Fibroblast of the aortic adventitia (primary cell): ENCODE measurements around the gene DYNC1H1. TPM values are rescaled to one million over a fixed set of nuclear protein-coding genes. Genes with fewer than 3 reads are reported as not detected.
"Not testable (repeated sequence)": the region's sequence is repeated elsewhere in the genome, so short reads cannot be mapped to it uniquely, and the experiment has no call there.

Experiments used
- DNase-seq: peaks from one replicate; pipeline ENCODE4 v3.0.0-alpha.2; 2010; ENCODE audit warnings: low read depth
- H3K4me3 ChIP-seq: 2 replicates; pipeline ENCODE4 v1.5.1; 2011; ENCODE audit warnings: low read depth, mild to moderate bottlenecking, control low read depth, low read length, moderate library complexity
- CTCF ChIP-seq: IDR thresholded peaks from 2 replicates; pipeline ENCODE4 v1.5.1; 2011; ENCODE audit warnings: mild to moderate bottlenecking, low read length, control low read depth, inconsistent platforms; ENCODE audit not compliant: insufficient read depth
- total RNA-seq: library from RNA; depleted of rRNA; stranded (reverse); fragments of >200 nt; gene quantifications from 2 replicates; pipeline ENCODE4 v1.2.3, GENCODE V29; 2012; ENCODE audit warnings: low replicate concordance

The DYNC1H1 gene
- total RNA-seq, 1 donor = 376 TPM

- no peak overlapping the region for H3K4me3 ChIP-seq
- TF ChIP-seq CTCF = no peak
- no peak for DNase-seq
These were observed 113.0 kb downstream of the DYNC1H1 start for GRCh38 chr14:102077382-102077709.

- DNase-seq, H3K4me3 ChIP-seq: not testable (repeated sequence)
These were observed 114.0 kb downstream of the DYNC1H1 start for GRCh38 chr14:102078361-102078791.

GRCh38 chr14:102078831-102079699 lies 114.7 kb downstream of the DYNC1H1 start:
- no peak for TF ChIP-seq CTCF
- no peak for DNase-seq
- H3K4me3 ChIP-seq = no peak overlapping the region

- DNase-seq = no peak
- no peak for TF ChIP-seq CTCF
- no peak overlapping the region for H3K4me3 ChIP-seq
These were observed 115.3 kb downstream of the DYNC1H1 start for GRCh38 chr14:102079700-102079979.

- no peak for TF ChIP-seq CTCF
- no peak for DNase-seq
- no peak overlapping the region for H3K4me3 ChIP-seq
These were observed 116.1 kb downstream of the DYNC1H1 start for GRCh38 chr14:102080183-102081080.

GRCh38 chr14:102081231-102082080 lies 117.1 kb downstream of the DYNC1H1 start:
- DNase-seq = no peak
- TF ChIP-seq CTCF = no peak
- H3K4me3 ChIP-seq = no peak overlapping the region

GRCh38 chr14:102084522-102084921 lies 120.1 kb downstream of the DYNC1H1 start:
- DNase-seq, H3K4me3 ChIP-seq: not testable (repeated sequence)
